GM13976 (cell line): ENCODE results near the gene CLSTN2.
A peak's percentile ranks its signal among the peaks of the same experiment; 100 is the strongest.

Source experiments
- DNase-seq: peaks from one replicate; pipeline ENCODE4 v3.0.0; 2012; ENCODE audit warnings: low spot score
- in situ Hi-C: fragments of 300-500 bp; cut with MboI; formaldehyde crosslinking; loops from one replicate; pipeline ENCODE4 v1.12.0; 2022; ENCODE audit warnings: low sequenced_read_pairs, mixed read lengths, inconsistent platforms; ENCODE audit not compliant: unreplicated experiment
- TF ChIP-seq, protein P1 (sequence below): IDR thresholded peaks from 2 replicates; pipeline ENCODE4 v1.5.1; 2012; ENCODE audit warnings: borderline replicate concordance, mild to moderate bottlenecking; ENCODE audit not compliant: insufficient read depth; ENCODE audit errors: extremely low read depth, missing control alignments, control extremely low read depth

CLSTN2 gene

GRCh38 chr3:140216249-140216648, 281.3 kb downstream of the CLSTN2 start:
- peak; percentile 26 for DNase-seq

DNA sequence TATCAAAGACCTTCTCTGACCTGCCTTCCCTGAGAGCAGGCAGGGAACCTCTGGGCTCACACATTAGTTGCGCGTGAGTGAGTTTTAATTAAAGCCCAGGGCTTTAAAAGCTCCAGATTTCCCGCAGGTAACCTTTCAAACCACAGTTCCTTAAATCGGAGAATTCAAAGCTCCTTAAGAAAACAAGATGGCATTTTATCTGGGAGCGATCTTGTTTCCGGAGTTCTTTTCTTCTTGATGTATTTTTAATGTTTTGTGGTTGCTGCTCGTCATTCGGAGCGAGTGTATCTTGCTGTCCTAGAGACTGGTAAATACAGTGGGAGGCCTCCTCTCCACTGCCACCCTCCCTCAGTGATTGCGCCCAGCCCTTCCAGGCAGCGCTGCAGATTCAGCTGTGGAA, 284.3 kb downstream of the CLSTN2 start:
- DNase-seq = no peak
- TF ChIP-seq, protein P1, sequence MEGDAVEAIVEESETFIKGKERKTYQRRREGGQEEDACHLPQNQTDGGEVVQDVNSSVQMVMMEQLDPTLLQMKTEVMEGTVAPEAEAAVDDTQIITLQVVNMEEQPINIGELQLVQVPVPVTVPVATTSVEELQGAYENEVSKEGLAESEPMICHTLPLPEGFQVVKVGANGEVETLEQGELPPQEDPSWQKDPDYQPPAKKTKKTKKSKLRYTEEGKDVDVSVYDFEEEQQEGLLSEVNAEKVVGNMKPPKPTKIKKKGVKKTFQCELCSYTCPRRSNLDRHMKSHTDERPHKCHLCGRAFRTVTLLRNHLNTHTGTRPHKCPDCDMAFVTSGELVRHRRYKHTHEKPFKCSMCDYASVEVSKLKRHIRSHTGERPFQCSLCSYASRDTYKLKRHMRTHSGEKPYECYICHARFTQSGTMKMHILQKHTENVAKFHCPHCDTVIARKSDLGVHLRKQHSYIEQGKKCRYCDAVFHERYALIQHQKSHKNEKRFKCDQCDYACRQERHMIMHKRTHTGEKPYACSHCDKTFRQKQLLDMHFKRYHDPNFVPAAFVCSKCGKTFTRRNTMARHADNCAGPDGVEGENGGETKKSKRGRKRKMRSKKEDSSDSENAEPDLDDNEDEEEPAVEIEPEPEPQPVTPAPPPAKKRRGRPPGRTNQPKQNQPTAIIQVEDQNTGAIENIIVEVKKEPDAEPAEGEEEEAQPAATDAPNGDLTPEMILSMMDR = no peak
- in situ Hi-C loops = no loop called here

More at GRCh38 chr3:140216249-140216648, 281.3 kb downstream of the CLSTN2 start:
- TF ChIP-seq, protein P1 = no peak
- in situ Hi-C loops = no loop called here

DNA sequence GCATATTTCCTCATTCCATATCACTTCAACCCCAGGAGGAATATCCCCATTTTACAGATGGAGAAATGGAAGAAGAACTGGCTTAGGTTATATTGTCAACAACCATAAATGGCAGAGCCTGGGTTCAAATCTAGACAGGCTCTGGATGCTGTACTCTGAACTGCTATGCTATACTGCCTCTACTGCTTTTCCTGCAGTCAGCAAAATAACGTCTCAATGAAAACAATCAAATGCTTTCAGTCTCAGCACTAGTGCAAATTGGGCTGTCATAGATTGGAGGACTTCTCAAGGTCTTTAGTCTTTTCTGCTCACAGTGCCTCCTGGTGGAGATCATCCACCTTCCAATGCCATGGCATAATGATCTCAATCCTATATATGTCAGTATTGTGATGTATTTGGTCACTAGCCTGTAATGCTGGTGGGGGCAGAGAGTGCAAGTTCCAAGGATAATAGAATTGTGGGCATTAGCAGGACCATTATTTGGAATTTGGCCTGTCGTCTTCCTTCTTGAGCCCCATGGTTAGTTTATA, 285.0 kb downstream of the CLSTN2 start:
- peak; percentile 17 for DNase-seq
- in situ Hi-C loops = no loop called here
- TF ChIP-seq, protein P1 = no peak

DNA sequence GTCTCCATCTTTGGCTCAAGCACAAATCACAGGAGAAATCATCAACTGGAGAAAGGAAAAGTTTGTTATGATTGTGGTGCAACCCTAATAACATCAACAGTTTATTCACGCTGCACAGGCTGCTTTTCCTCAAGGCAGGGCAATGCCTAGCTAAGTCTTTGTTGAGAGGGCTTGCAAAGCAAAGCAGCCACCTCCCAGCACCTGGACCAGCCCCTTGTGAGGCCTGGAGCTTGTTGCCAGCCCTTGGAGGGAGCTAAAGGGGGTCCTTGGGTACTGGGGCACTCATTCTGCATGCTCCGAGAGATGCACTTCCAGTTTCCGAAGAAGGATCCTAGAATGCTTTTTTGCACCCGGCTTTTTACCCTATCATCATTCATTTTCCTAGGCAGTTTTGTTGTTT, 288.2 kb downstream of the CLSTN2 start:
- in situ Hi-C loops = no loop called here

GRCh38 chr3:140223631-140224030, 288.6 kb downstream of the CLSTN2 start:
- in situ Hi-C loops = no loop called here

More for the DNA sequence above, 288.2 kb downstream of the CLSTN2 start:
- TF ChIP-seq, protein P1 = no peak
- DNase-seq = no peak

DNA sequence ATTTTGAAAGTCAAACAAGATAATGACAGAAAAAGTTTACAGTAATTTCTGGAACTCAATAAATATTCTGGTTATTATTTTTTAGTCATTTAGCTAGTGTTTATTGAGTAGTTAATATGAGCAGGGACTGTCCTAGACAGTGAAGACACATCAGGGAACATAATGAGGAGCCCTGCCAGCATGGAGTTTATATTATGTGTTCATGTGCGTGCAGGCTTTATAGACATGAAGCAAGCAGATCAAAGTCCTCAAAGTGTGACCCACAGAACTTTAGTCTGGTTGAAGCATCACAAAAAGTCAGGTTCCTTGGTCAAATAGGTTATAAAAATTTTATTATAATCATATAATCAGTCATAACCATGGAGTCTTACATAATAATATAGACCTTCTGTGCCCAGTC, 289.3 kb downstream of the CLSTN2 start:
- no peak for DNase-seq
- in situ Hi-C loops = no loop called here
- TF ChIP-seq, protein P1 = no peak

More at GRCh38 chr3:140223631-140224030, 288.6 kb downstream of the CLSTN2 start:
- DNase-seq = no peak
- TF ChIP-seq, protein P1 = no peak
